Ramos (cell line): ENCODE data around the gene SAMD13.

Experiments used
- in situ Hi-C: fragments of 300-500 bp; cut with MboI; formaldehyde crosslinking; loops from one replicate; pipeline ENCODE4 v1.14.3; 2022; ENCODE audit warnings: low sequenced_read_pairs; ENCODE audit not compliant: unreplicated experiment

SAMD13 gene, protein sequence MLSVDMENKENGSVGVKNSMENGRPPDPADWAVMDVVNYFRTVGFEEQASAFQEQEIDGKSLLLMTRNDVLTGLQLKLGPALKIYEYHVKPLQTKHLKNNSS

DNA sequence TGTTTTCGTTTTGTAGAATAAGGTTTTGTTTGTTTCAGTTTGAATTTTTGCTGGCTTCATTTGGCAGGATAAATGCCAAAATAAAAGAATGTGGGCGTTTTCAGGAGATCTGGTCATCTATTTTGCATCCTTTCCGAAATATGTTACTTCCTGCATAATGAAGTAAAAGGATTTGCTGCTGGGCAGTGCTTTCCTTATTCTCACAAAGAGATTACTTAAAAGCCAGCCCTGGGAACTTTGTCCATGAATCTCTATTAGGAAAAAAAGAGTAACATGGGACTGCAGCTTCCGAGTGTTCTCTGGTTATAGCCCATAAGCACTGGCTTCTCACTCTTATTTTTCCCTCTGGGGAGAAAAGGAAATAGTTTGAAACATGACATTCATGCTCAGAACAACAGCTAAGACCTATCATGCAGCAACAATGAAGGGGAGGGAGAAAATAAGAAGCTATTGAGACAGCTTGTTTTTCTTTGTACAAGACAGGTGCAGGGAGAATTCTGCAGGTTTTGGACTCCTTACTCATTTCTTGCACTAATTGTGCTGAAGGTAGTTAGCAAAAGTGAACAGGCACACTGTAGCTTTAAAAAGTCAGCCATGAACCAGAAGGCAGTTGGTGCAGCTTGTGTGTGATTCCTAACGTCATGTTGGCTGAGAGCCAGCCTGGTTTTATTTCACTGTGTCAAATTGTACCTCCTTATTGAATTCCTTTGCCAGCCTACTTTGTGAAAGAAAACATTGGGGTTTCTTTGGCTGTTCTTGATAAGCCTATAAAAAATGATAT, at the start of gene SAMD13:
TSS of gene SAMD13 (plus strand) at position 705 of the 781 bp plus-strand sequence. CDS start 1,527 bp downstream, outside the sequence.
- in situ Hi-C loops: no loop called here

GRCh38 chr1:84253036-84253435, 48.5 kb upstream of the SAMD13 start:
- in situ Hi-C loops: no loop called here

DNA sequence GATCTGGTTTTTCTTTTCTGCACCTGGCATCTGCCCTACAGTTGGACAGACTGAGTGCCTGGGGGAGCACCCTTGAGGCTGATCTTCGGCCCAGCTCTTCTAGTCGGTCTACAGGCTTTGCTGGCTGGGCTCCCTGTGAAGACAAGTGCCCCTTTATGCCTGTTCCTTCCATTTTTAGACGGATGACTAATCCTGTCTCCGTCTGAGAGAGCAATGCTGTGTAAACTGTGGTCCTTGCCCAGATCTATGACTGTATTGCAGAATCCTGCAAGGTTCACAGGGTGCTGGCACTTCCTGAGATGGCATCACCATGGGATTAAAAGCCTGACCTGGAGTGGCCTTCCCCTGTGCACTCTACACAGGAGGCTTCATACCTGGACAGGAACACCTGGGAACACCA, 47.6 kb upstream of the SAMD13 start:
- in situ Hi-C loops: no loop called here

DNA sequence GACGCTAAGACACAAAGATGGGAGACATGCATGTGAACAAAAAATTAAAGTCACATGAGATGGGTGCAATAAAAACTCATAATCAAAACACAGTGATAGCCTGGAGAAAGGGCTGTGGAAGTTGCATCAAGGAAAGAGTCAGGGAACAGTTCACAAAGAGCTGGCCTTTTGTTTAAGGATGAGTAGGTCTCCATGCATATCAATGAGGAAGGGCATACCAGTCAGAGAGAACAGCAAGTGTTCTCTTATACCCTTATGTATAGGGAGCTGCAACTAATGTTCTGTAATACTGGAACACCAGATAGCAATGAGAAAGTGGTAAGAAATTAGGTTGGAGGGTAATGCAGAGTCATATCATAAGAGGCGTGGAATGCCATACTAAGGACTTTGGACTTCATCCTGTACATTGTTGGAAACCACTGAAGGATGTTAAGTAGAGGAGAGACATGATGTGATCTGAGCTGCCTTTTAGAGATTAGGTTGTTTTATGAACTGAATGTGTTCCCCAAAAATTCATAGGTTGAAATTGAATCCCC, 46.7 kb upstream of the SAMD13 start:
- in situ Hi-C loops: no loop called here

GRCh38 chr1:84255582-84255981, 45.9 kb upstream of the SAMD13 start:
- in situ Hi-C loops: no loop called here

DNA sequence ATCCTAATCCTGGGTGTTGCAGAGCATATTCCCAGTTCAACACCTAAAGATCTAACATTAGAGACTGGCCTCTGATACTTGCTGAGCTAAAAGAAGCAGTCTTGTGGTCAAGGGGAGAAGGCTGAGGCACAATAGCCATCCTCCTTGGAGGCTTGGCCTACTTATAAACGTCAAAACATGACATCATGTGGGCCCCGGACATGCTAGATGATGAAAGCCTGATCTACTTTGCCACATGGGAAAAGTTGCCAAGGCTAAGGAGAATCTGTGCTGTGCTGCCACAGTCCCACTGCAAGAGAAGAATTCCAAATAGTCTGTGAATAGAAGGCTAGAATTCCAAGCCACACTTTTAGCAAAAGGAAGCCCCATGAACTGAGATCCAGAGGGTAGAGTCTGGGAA, 43.9 kb upstream of the SAMD13 start:
- in situ Hi-C loops: no loop called here

DNA sequence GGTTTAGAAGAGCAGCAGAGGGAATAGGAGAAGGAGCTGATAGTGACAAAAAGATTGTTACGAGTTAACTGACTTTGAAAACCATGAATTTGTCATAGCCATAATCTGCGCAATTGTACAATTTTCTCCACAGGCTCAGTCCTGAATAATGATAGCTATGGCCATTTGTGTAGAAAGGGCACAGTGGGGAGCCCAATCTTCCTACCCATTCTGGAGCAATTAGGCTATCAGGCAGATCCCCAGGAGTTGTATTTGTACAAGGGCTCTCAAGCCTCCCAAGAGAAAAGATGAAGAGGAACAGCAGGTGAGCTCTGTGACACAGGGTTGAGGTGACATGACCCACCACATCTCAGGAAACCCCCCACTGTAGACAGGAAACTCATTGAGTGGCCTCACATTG, 42.1 kb upstream of the SAMD13 start:
- in situ Hi-C loops: no loop called here

DNA sequence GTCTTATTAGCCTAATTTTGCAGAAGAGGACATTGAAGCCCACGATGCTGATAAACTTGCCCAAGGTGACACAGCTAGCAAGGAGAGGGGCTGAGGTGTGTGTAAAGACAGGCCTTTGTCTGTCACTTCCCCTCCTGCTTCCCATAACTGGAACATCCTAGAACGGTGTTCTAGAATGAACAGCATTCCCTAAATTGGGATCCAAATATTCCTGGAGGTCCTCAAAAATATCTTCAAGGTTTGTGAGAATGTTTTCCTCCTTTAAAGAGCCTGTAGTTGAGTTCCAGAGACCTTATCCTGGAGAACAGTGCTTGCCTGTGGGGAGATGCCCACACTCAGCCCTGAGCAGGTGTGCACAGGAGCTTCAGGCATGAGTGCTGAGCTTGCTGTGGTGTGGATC, 41.5 kb upstream of the SAMD13 start:
- in situ Hi-C loops: no loop called here

GRCh38 chr1:84260852-84261518, 40.5 kb upstream of the SAMD13 start:
- in situ Hi-C loops: no loop called here

- in situ Hi-C loops: no loop called here
Observed at GRCh38 chr1:84264961-84265360, 36.5 kb upstream of the SAMD13 start.

DNA sequence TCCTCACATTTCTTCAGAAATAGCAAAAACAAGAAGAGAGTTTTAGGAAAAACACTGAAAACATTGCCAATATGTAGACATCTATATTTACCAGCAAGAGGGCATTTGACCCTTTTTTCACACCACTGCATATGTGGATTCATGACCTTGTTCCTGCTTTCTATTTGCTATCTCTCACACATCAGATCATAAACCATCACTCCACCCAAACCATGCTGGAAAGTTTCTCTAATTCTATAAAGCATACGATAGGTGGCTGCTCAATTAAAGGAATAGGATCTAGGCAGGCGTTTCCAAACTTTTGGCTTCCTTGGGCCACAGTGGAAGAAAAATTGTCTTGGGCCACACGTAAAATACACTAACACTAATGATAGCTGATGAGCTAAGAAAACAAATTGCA, 35.6 kb upstream of the SAMD13 start:
- in situ Hi-C loops: no loop called here

DNA sequence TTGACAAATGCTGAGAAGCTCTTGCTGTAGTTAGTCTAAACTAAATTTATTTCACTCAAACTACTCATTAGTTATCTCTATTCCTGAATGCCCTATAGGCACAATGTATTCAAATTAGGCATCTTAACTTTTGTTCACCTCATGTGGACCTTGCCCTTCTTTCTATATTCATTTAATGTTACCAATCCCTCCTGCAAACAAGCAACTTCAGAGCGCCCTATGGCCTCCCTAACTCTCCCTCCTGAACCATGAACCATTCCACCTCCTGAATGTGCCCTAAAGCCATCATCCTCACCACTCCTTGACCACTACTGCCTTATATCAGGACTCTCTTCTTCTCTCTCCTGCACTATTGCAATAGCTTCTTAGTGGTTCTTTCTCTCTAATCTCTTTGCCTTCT, 34.8 kb upstream of the SAMD13 start:
- in situ Hi-C loops: no loop called here

GRCh38 chr1:84267476-84267875, 34.0 kb upstream of the SAMD13 start:
- in situ Hi-C loops: no loop called here

DNA sequence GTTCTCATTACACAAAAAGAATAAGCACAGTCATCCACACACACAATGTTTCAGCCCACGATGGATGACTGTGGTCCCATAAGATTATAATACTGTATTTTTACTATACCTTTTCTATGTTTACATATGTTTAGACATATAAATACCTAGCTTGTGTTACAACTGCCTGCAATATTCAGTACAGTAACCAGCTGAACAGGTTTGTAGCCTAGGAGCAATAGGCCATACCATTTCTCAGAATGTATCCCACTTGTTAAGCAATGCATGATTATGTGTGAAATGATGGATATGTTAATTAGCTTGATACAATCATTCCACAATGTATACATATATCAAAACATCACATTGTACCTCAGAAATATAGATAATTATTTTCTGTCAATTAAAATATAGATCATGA, 33.2 kb upstream of the SAMD13 start:
- in situ Hi-C loops: no loop called here

GRCh38 chr1:84269306-84269705, 32.2 kb upstream of the SAMD13 start:
- in situ Hi-C loops: no loop called here

- in situ Hi-C loops: no loop called here
Observed at GRCh38 chr1:84271441-84272151, 29.9 kb upstream of the SAMD13 start.

GRCh38 chr1:84272401-84272800, 29.1 kb upstream of the SAMD13 start:
- in situ Hi-C loops: no loop called here

- in situ Hi-C loops: no loop called here
Observed at GRCh38 chr1:84277343-84278059, 24.0 kb upstream of the SAMD13 start.

GRCh38 chr1:84278905-84279304, 22.6 kb upstream of the SAMD13 start:
- in situ Hi-C loops: no loop called here

- in situ Hi-C loops: no loop called here
Observed at GRCh38 chr1:84280912-84281311, 20.6 kb upstream of the SAMD13 start.
